Liver (tissue), 9 donors: ENCODE results near the gene CHM. TPM values are rescaled to one million over a fixed set of nuclear protein-coding genes. Genes with fewer than 3 reads are reported as not detected.

Experiments
- DNase-seq: peaks from one replicate; pipeline ENCODE4 v3.0.0-alpha.2; 2017; ENCODE audit warnings: low spot score
- H3K27ac ChIP-seq, 2 donors: one replicate each; pipeline ENCODE4 v1.7.0; 2013; ENCODE audit warnings: inconsistent platforms in 2 of 2, low read length in 2 of 2, control low read depth in 1 of 2, low read depth in 1 of 2, mild to moderate bottlenecking in 1 of 2
- H3K27me3 ChIP-seq, 4 donors: one replicate each; pipeline versions ENCODE4 v1.6.1 to v1.7.0; 2013; ENCODE audit warnings: low read length in 3 of 4, inconsistent platforms in 1 of 4, mild to moderate bottlenecking in 1 of 4, moderate library complexity in 1 of 4; ENCODE audit not compliant: control insufficient read depth in 4 of 4, insufficient read depth in 4 of 4
- H3K36me3 ChIP-seq, 4 donors: one replicate each; pipeline versions ENCODE4 v1.6.1 to v1.7.0; 2013; ENCODE audit warnings: low read length in 3 of 4, mild to moderate bottlenecking in 3 of 4, low read depth in 1 of 4, moderate library complexity in 1 of 4; ENCODE audit not compliant: control insufficient read depth in 4 of 4, insufficient read depth in 3 of 4
- H3K4me1 ChIP-seq, 4 donors: one replicate each; pipeline versions ENCODE4 v1.6.1 to v1.7.0; 2013; ENCODE audit warnings: low read length in 3 of 4, mild to moderate bottlenecking in 3 of 4, moderate library complexity in 1 of 4; ENCODE audit not compliant: control insufficient read depth in 4 of 4, insufficient read depth in 4 of 4
- H3K4me3 ChIP-seq, 3 donors: one replicate each; pipeline versions ENCODE4 v1.6.1 to v1.7.0; 2013; ENCODE audit warnings: low read length in 3 of 3, control low read depth in 1 of 3, low read depth in 1 of 3, mild to moderate bottlenecking in 1 of 3
- H3K9ac ChIP-seq, 2 donors: one replicate each; pipeline ENCODE4 v1.7.0; 2013; ENCODE audit warnings: low read length in 2 of 2, mild to moderate bottlenecking in 2 of 2, moderate library complexity in 2 of 2, control low read depth in 1 of 2, low read depth in 1 of 2
- H3K9me3 ChIP-seq, 4 donors: one replicate each; pipeline versions ENCODE4 v1.6.1 to v1.7.0; 2013; ENCODE audit warnings: low read length in 3 of 4; ENCODE audit not compliant: control insufficient read depth in 4 of 4
- ATF3 ChIP-seq: IDR thresholded peaks from 2 replicates; pipeline ENCODE4 v1.6.1; 2016; ENCODE audit warnings: antibody characterized with exemption
- CTCF ChIP-seq: fragments of 150-350 bp; IDR thresholded peaks from 2 replicates; pipeline ENCODE4 v1.5.1; 2017; ENCODE audit warnings: improper control_type of control experiment, low read depth, low read length; ENCODE audit not compliant: missing input control
- EGR1 ChIP-seq, 2 donors: IDR thresholded peaks; 2 replicates each; pipeline ENCODE4 v1.6.1; 2016 to 2018; ENCODE audit warnings: antibody characterized with exemption in 2 of 2, low read depth in 2 of 2
- FOXA1 ChIP-seq: IDR thresholded peaks from 2 replicates; pipeline ENCODE4 v1.6.1; 2016; ENCODE audit warnings: antibody characterized with exemption
- FOXA2 ChIP-seq: IDR thresholded peaks from 2 replicates; pipeline ENCODE4 v1.6.1; 2016; ENCODE audit warnings: antibody characterized with exemption
- GABPA ChIP-seq, 2 donors: IDR thresholded peaks in 1 of 2; conservative IDR thresholded peaks in 1 of 2; 2 replicates each; pipeline ENCODE4 v1.6.1; 2016; ENCODE audit warnings: antibody characterized with exemption in 2 of 2, mild to moderate bottlenecking in 1 of 2, moderate library complexity in 1 of 2
- HNF4A ChIP-seq, 2 donors: conservative IDR thresholded peaks; 2 replicates each; pipeline ENCODE4 v1.6.1; 2016; ENCODE audit warnings: antibody characterized with exemption in 2 of 2, mild to moderate bottlenecking in 2 of 2
- HNF4G ChIP-seq: IDR thresholded peaks from 2 replicates; pipeline ENCODE4 v1.6.1; 2016; ENCODE audit warnings: antibody characterized with exemption
- JUND ChIP-seq, 2 donors: IDR thresholded peaks; 2 replicates each; pipeline ENCODE4 v1.6.1; 2016; ENCODE audit warnings: antibody characterized with exemption in 2 of 2
- MAX ChIP-seq: IDR thresholded peaks from 2 replicates; pipeline ENCODE4 v1.6.1; 2016; ENCODE audit warnings: antibody characterized with exemption
- NR2F2 ChIP-seq: IDR thresholded peaks from 2 replicates; pipeline ENCODE4 v1.6.1; 2016; ENCODE audit warnings: antibody characterized with exemption
- RAD21 ChIP-seq, 2 donors: IDR thresholded peaks; 2 replicates each; pipeline ENCODE4 v1.6.1; 2016; ENCODE audit warnings: antibody characterized with exemption in 2 of 2, mild to moderate bottlenecking in 2 of 2
- REST ChIP-seq: IDR thresholded peaks from 2 replicates; pipeline ENCODE4 v1.6.1; 2016; ENCODE audit warnings: antibody characterized with exemption, mild to moderate bottlenecking
- RXRA ChIP-seq, 2 donors: IDR thresholded peaks; 2 replicates each; pipeline ENCODE4 v1.6.1; 2017 to 2018; ENCODE audit warnings: antibody characterized with exemption in 2 of 2, mild to moderate bottlenecking in 1 of 2
- SP1 ChIP-seq: IDR thresholded peaks from 2 replicates; pipeline ENCODE4 v1.6.1; 2018; ENCODE audit warnings: antibody characterized with exemption, mild to moderate bottlenecking
- TAF1 ChIP-seq: conservative IDR thresholded peaks from 2 replicates; pipeline ENCODE4 v1.6.1; 2016; ENCODE audit warnings: antibody characterized with exemption, mild to moderate bottlenecking
- YY1 ChIP-seq: IDR thresholded peaks from 2 replicates; pipeline ENCODE4 v1.6.1; 2016; ENCODE audit warnings: antibody characterized with exemption, mild to moderate bottlenecking
- ZBTB33 ChIP-seq: IDR thresholded peaks from 2 replicates; pipeline ENCODE4 v1.6.1; 2016; ENCODE audit warnings: antibody characterized with exemption
- WGBS: extraction: QIAGEN DNeasy Blood & Tissue Kit; methylation state at CpG from one replicate; pipeline ENCODE4 v1.1.7; 2013; 5-methylcytosine and 5-hydroxymethylcytosine counted together
- polyA plus RNA-seq, 2 donors: library from polyadenylated mRNA; stranded (reverse) in 1 of 2; unstranded in 1 of 2; fragments of 200-250 nt in 1 of 2; fragments of >200 nt in 1 of 2; fragmentation: Nextera tagmentation in 1 of 2; extraction: Ambion mirVana in 1 of 2; gene quantifications; one replicate each; pipeline versions ENCODE4 v1.2.1 to v1.2.3, GENCODE V29; 2013 to 2015
- total RNA-seq, 2 donors: library from RNA; depleted of rRNA; stranded (reverse); fragments of >200 nt; gene quantifications; one replicate each; pipeline ENCODE4 v1.2.3, GENCODE V29; 2014
- donor health status: healthy.
- donor health status: healthy.
- donor health status: healthy.
- donor health status: healthy.
- donor health status: healthy.

The CHM gene
- total and polyA plus RNA-seq, 4 donors: 5.1 to 8.1 (median 6.4) TPM

GRCh38 chrX:85907316-85907715, 140.0 kb downstream of the CHM start:
- no peak overlapping the region for H3K27ac ChIP-seq
- no peak for DNase-seq
- 100% methylated on average over 3 of the region's 3 CpGs for WGBS
- H3K9ac ChIP-seq: no peak overlapping the region
- H3K4me3 ChIP-seq: no peak overlapping the region
- no peaks in the 10 kb centered on the region for H3K27me3 ChIP-seq
- no peak for TF ChIP-seq RXRA (IDR thresholded peaks at IDR 0.05)
- no peak for TF ChIP-seq EGR1 (IDR thresholded peaks at IDR 0.05; ENCODE audit: low read depth in 2 of 2)
- no peak for TF ChIP-seq FOXA1
- TF ChIP-seq ZBTB33: no peak
- TF ChIP-seq CTCF: no peak
- no peak for TF ChIP-seq HNF4G
- no peak for TF ChIP-seq GABPA (IDR thresholded peaks at IDR 0.05 in 1 of 2, conservative IDR thresholded peaks at IDR 0.05 in 1 of 2)
- TF ChIP-seq JUND (IDR thresholded peaks at IDR 0.05): no peak
- TF ChIP-seq MAX: no peak
- TF ChIP-seq SP1: no peak
- no peak for TF ChIP-seq YY1
- TF ChIP-seq HNF4A (conservative IDR thresholded peaks at IDR 0.05): no peak
- TF ChIP-seq FOXA2: no peak
- TF ChIP-seq NR2F2: no peak
- TF ChIP-seq RAD21 (IDR thresholded peaks at IDR 0.05): no peak
- no peak for TF ChIP-seq TAF1
- TF ChIP-seq ATF3: no peak
- TF ChIP-seq REST: no peak
- H3K36me3 ChIP-seq: no peaks in the 10 kb centered on the region
- H3K4me1 ChIP-seq: no peaks in the 10 kb centered on the region
- H3K9me3 ChIP-seq: no peaks in the 10 kb centered on the region

GRCh38 chrX:85906399-85906798, 141.0 kb downstream of the CHM start:
- Histone ChIP-seq H3K4me3 (no peak overlapping the region), H3K9me3 (no peaks in the 10 kb centered on the region), H3K4me1 (no peaks in the 10 kb centered on the region), H3K27ac (no peak overlapping the region), H3K27me3 (no peaks in the 10 kb centered on the region), H3K36me3 (peaks cover 0 to 3% (median 0%) of the 10 kb centered on the region in 4 donors), H3K9ac (no peak overlapping the region)
- no peak for DNase-seq
- no peak for TF ChIP-seq RXRA (IDR thresholded peaks at IDR 0.05)
- TF ChIP-seq TAF1: no peak
- TF ChIP-seq HNF4A (conservative IDR thresholded peaks at IDR 0.05): peak in 1 of 2 donors; percentile 43
- WGBS: 40% methylated on average over 2 of the region's 2 CpGs
